Measurements from ENCODE around the gene NFKB1.

- TF ChIP-seq POLR2A (IDR thresholded peaks at IDR 0.05; ENCODE audit: low read length) (no peak), GATA1 (IDR thresholded peaks at IDR 0.05; ENCODE audit: low read depth, low read length) (no peak)
Measured at GRCh38 chr4:102569200-102569599, 68.0 kb downstream of the NFKB1 start.

Measured in erythroblast (primary cell).